OCI-LY3 (cell line): ENCODE data around the gene NKAIN2.

Source experiments
- EZH2phosphoT487 ChIP-seq: fragments of 200-600 bp; shearing (Covaris generic); IDR thresholded peaks from 2 replicates; pipeline ENCODE4 v1.6.1; 2018; ENCODE audit warnings: antibody characterized with exemption, mixed run types, low read depth
- TF ChIP-seq, protein P1 (sequence below): fragments of 200-600, 300-600 bp; sonication (generic); IDR thresholded peaks from 2 replicates; pipeline ENCODE4 v1.5.1; 2014; ENCODE audit warnings: antibody characterized with exemption, low read length, low read depth

DNA sequence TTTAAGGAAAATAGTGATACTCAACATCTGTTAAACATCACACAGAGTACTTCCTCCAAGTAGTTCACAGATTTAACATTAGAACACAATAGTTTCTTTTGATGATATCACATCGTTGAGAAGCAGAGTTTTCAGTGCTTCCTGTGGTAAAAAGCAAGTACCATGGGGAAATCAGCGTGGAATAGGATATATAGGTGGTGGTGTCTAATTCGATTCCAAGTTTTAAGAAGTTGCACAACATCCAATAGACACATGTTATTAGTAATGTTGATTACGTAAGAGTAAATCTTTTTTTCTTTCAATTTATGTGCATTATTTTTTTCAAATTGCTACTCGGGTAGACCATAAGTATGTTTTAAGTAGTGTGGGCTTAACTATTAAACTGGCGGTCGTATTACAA lies 360.7 kb downstream of the NKAIN2 start:
- no peak for TF ChIP-seq EZH2phosphoT487
- TF ChIP-seq, protein P1, sequence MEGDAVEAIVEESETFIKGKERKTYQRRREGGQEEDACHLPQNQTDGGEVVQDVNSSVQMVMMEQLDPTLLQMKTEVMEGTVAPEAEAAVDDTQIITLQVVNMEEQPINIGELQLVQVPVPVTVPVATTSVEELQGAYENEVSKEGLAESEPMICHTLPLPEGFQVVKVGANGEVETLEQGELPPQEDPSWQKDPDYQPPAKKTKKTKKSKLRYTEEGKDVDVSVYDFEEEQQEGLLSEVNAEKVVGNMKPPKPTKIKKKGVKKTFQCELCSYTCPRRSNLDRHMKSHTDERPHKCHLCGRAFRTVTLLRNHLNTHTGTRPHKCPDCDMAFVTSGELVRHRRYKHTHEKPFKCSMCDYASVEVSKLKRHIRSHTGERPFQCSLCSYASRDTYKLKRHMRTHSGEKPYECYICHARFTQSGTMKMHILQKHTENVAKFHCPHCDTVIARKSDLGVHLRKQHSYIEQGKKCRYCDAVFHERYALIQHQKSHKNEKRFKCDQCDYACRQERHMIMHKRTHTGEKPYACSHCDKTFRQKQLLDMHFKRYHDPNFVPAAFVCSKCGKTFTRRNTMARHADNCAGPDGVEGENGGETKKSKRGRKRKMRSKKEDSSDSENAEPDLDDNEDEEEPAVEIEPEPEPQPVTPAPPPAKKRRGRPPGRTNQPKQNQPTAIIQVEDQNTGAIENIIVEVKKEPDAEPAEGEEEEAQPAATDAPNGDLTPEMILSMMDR = no peak
